B cell (primary cell): Measurements from ENCODE around the gene ERC2. TPM values are rescaled to one million over a fixed set of nuclear protein-coding genes. Genes with fewer than 3 reads are reported as not detected.

Experiments used
- ATAC-seq: fragments of 200-7000 bp; cut with Tn5 transposase; one replicate; pipeline ENCODE4 v1.10.0; 2021; ENCODE audit warnings: low read depth, mild to moderate bottlenecking, moderate number of reproducible peaks, moderate library complexity
- CTCF ChIA-PET: fragments of 350-600 bp; sonication (Branson Sonifier 250); formaldehyde crosslinking; loops from one replicate; lab custom pipeline; 2021; ENCODE audit warnings: antibody characterized with exemption, inconsistent platforms; lab: Charles Lee
- POLR2A ChIA-PET: fragments of 350-600 bp; sonication (Branson Sonifier 250); formaldehyde crosslinking; loops from one replicate; lab custom pipeline; 2021; ENCODE audit warnings: antibody characterized with exemption; lab: Charles Lee
- DNase-seq: peaks from one replicate; pipeline ENCODE4 v3.0.0; 2013
- H2AFZ ChIP-seq: 2 replicates; pipeline ENCODE4 v1.6.1; 2012; ENCODE audit warnings: mild to moderate bottlenecking, low read depth, low read length; ENCODE audit not compliant: insufficient read depth, poor library complexity, severe bottlenecking
- H3K27ac ChIP-seq, 2 donors: 1 replicate in 1 of 2; 2 replicates in 1 of 2; pipeline ENCODE4 v1.5.1; 2012 to 2013; ENCODE audit warnings: low read length in 2 of 2, mild to moderate bottlenecking in 2 of 2, moderate library complexity in 1 of 2
- H3K27me3 ChIP-seq, 4 experiments: fragments of 200-600 bp in 1 of 4; sonication (generic) in 1 of 4; replicated peaks in 1 of 4; 1 replicate in 2 of 4; 2 replicates in 2 of 4; pipeline versions ENCODE4 v1.6.1 to v1.7.0; 2013 to 2016; ENCODE audit warnings: low read length in 3 of 4, mild to moderate bottlenecking in 2 of 4, mixed read lengths in 1 of 4, moderate library complexity in 1 of 4; ENCODE audit not compliant: insufficient read depth in 4 of 4, control insufficient read depth in 3 of 4; ENCODE audit errors: control extremely low read depth in 1 of 4
- H3K36me3 ChIP-seq, 2 experiments: replicated peaks in 1 of 2; 1 replicate in 1 of 2; 2 replicates in 1 of 2; pipeline versions ENCODE4 v1.6.1 to v1.7.1; 2013; ENCODE audit warnings: low read length in 1 of 2; ENCODE audit not compliant: insufficient read depth in 2 of 2, control insufficient read depth in 1 of 2; ENCODE audit errors: control extremely low read depth in 1 of 2, extremely low read depth in 1 of 2
- H3K4me1 ChIP-seq, 2 donors: fragments of 200-600 bp in 1 of 2; sonication (generic) in 1 of 2; 1 replicate in 1 of 2; 2 replicates in 1 of 2; pipeline versions ENCODE4 v1.5.1 to v1.6.1; 2013 to 2017; ENCODE audit warnings: low read length in 2 of 2; ENCODE audit not compliant: control insufficient read depth in 2 of 2, insufficient read depth in 2 of 2
- H3K4me2 ChIP-seq: replicated peaks from 2 replicates; pipeline ENCODE3; 2012; ENCODE audit warnings: mild to moderate bottlenecking, low read depth, low read length; ENCODE audit not compliant: poor library complexity, severe bottlenecking
- H3K4me3 ChIP-seq, 5 experiments: fragments of 200-600 bp in 1 of 5; sonication (generic) in 1 of 5; 1 replicate in 3 of 5; 2 replicates in 2 of 5; pipeline versions ENCODE4 v1.5.1 to v1.7.0; 2011 to 2016; ENCODE audit warnings: low read length in 4 of 5, mild to moderate bottlenecking in 4 of 5, low read depth in 2 of 5, control low read depth in 1 of 5, moderate library complexity in 1 of 5; ENCODE audit not compliant: insufficient read depth in 1 of 5; ENCODE audit errors: control extremely low read depth in 1 of 5, extremely low read depth in 1 of 5
- H3K79me2 ChIP-seq: fragments of 200-600 bp; sonication (generic); one replicate; pipeline ENCODE4 v1.6.0; 2016; ENCODE audit warnings: low read length; ENCODE audit not compliant: control insufficient read depth, insufficient read depth
- H3K9ac ChIP-seq: fragments of 200-600 bp; sonication (generic); 2 replicates; pipeline ENCODE4 v1.6.1; 2017; ENCODE audit warnings: mild to moderate bottlenecking, low read length, moderate library complexity
- H3K9me3 ChIP-seq, 3 donors: one replicate each; pipeline versions ENCODE4 v1.6.1 to v1.7.1; 2013; ENCODE audit warnings: low read length in 2 of 3; ENCODE audit not compliant: control insufficient read depth in 2 of 3, insufficient read depth in 1 of 3; ENCODE audit errors: control extremely low read depth in 1 of 3
- H4K20me1 ChIP-seq: 2 replicates; pipeline ENCODE4 v1.6.0; 2012; ENCODE audit warnings: mild to moderate bottlenecking, low read length; ENCODE audit not compliant: insufficient read depth, control insufficient read depth, poor library complexity, severe bottlenecking
- H3K27ac Mint-ChIP-seq: one replicate; pipeline ENCODE4 v1.8.0; 2021; ENCODE audit warnings: mixed read lengths
- H3K27me3 Mint-ChIP-seq: one replicate; pipeline ENCODE4 v1.8.0; 2021; ENCODE audit warnings: mixed read lengths
- H3K4me1 Mint-ChIP-seq: one replicate; pipeline ENCODE4 v1.8.0; 2021; ENCODE audit warnings: mixed read lengths
- H3K4me3 Mint-ChIP-seq: one replicate; pipeline ENCODE4 v1.8.0; 2021; ENCODE audit warnings: mixed read lengths
- H3K9me3 Mint-ChIP-seq: one replicate; pipeline ENCODE4 v1.8.0; 2022; ENCODE audit warnings: mixed read lengths; ENCODE audit not compliant: insufficient read depth
- CTCF ChIP-seq: fragments of 200-600 bp; IDR thresholded peaks from one replicate; pipeline ENCODE4 v1.8.0; 2022; ENCODE audit warnings: antibody characterized with exemption, mild to moderate bottlenecking
- EZH2 ChIP-seq: IDR thresholded peaks from 2 replicates; pipeline ENCODE4 v1.6.1; 2012; ENCODE audit warnings: borderline replicate concordance, low read depth, mild to moderate bottlenecking, moderate library complexity, low read length; ENCODE audit not compliant: insufficient read depth, poor library complexity, severe bottlenecking
- WGBS: methylation state at CpG from one replicate; pipeline ENCODE4 v1.1.5; 2013; ENCODE audit warnings: missing lambda C conversion rate; ENCODE audit not compliant: insufficient coverage; 5-methylcytosine and 5-hydroxymethylcytosine counted together
- intact Hi-C: fragments of 100-400 bp; cut with micrococcal nuclease; formaldehyde crosslinking; loops from one replicate; pipeline ENCODE4 v1.10.0; 2022
- polyA plus RNA-seq: library from polyadenylated mRNA; depleted of rRNA; stranded (reverse); fragments of >200 nt; gene quantifications from 2 replicates; pipeline ENCODE4 v1.2.3, GENCODE V29; 2012
- total RNA-seq, 2 donors: library from RNA; stranded (reverse); fragments of 120-200 nt in 1 of 2; gene quantifications; 1 replicate in 1 of 2; 2 replicates in 1 of 2; pipeline versions ENCODE4 v1.2.3 to v1.2.4, GENCODE V29; 2013 to 2022

ERC2 gene
- total and polyA plus RNA-seq, 2 donors (not counting 1 experiment from before 2014, with no cell fraction given): not detected

GRCh38 chr3:55498520-55498919 is 969.7 kb downstream of the ERC2 start:
- Histone ChIP-seq H3K9me3 (no peaks in the 10 kb centered on the region), H3K36me3 (no peaks in the 10 kb centered on the region), H3K4me1 (no peaks in the 10 kb centered on the region), H3K4me3 (no peak overlapping the region), H3K27me3 (peaks cover 0 to 5% (median 0%) of the 10 kb centered on the region in 4 experiments), H3K79me2 (no peaks in the 10 kb centered on the region), H3K9ac (no peak overlapping the region), H4K20me1 (no peaks in the 10 kb centered on the region), H2AFZ (no peak overlapping the region), H3K4me2 (no peak overlapping the region), H3K27ac (no peak overlapping the region)
- no peaks in the 10 kb centered on the region for H3K4me1 Mint-ChIP-seq
- intact Hi-C loops: no loop called here
- ChIA-PET POLR2A (no interaction called here), CTCF (no interaction called here)
- H3K27ac Mint-ChIP-seq: no peak overlapping the region
- no peak for TF ChIP-seq CTCF
- TF ChIP-seq EZH2: no peak
- DNase-seq: no peak
- no peak overlapping the region for H3K4me3 Mint-ChIP-seq
- peaks cover 2% of the 10 kb centered on the region for H3K9me3 Mint-ChIP-seq
- ATAC-seq: no peak
- H3K27me3 Mint-ChIP-seq: peaks cover 10% of the 10 kb centered on the region
- WGBS: no CpG with 5 or more reads among the region's 4 CpGs

GRCh38 chr3:55497250-55497649 is 971.0 kb downstream of the ERC2 start:
- Histone ChIP-seq H3K27me3 (peaks cover 0 to 5% (median 0%) of the 10 kb centered on the region in 4 experiments), H2AFZ (no peak overlapping the region), H3K27ac (no peak overlapping the region), H3K9me3 (no peaks in the 10 kb centered on the region), H3K9ac (no peak overlapping the region), H3K36me3 (no peaks in the 10 kb centered on the region), H3K4me3 (no peak overlapping the region), H3K79me2 (no peaks in the 10 kb centered on the region), H3K4me2 (no peak overlapping the region), H4K20me1 (no peaks in the 10 kb centered on the region), H3K4me1 (no peaks in the 10 kb centered on the region)
- H3K4me1 Mint-ChIP-seq: no peaks in the 10 kb centered on the region
- no peak overlapping the region for H3K27ac Mint-ChIP-seq
- DNase-seq: no peak
- peaks cover 2% of the 10 kb centered on the region for H3K9me3 Mint-ChIP-seq
- H3K27me3 Mint-ChIP-seq: peaks cover 20% of the 10 kb centered on the region
- H3K4me3 Mint-ChIP-seq: no peak overlapping the region
- POLR2A ChIA-PET: no interaction called here
- ATAC-seq: no peak
- CTCF ChIA-PET: no interaction called here
- intact Hi-C loops: no loop called here
- no peak for TF ChIP-seq CTCF
- no peak for TF ChIP-seq EZH2
